ENCODE measurements around the gene ARHGEF40.
"Not testable (repeated sequence)": the region's sequence is repeated elsewhere in the genome, so short reads cannot be mapped to it uniquely, and the experiment has no call there.

Gene ARHGEF40

GRCh38 chr14:21040370-21040925 is 29.7 kb upstream of the ARHGEF40 start:
- DNase-seq, result no peak

- DNase-seq, result not testable (repeated sequence)
Observed at GRCh38 chr14:21040941-21041340, 29.2 kb upstream of the ARHGEF40 start.

GRCh38 chr14:21041676-21042433 is 28.2 kb upstream of the ARHGEF40 start, which contains the start of gene RNASE7:
RNASE7 (plus strand) TSS chr14:21042362; CDS start chr14:21042993, 631 bp downstream.
- no peak for DNase-seq

- DNase-seq, result no peak
Observed at GRCh38 chr14:21042918-21043317, 27.2 kb upstream of the ARHGEF40 start.

- no peak for DNase-seq
Observed at GRCh38 chr14:21043387-21043973, 26.6 kb upstream of the ARHGEF40 start.

GRCh38 chr14:21043974-21044618 is 26.0 kb upstream of the ARHGEF40 start:
- no peak for DNase-seq

GRCh38 chr14:21047378-21047781 is 22.7 kb upstream of the ARHGEF40 start:
- DNase-seq, result no peak

GRCh38 chr14:21048638-21049037 is 21.5 kb upstream of the ARHGEF40 start:
- no peak for DNase-seq

GRCh38 chr14:21049271-21049673 is 20.8 kb upstream of the ARHGEF40 start:
- DNase-seq, result no peak

- DNase-seq, result no peak
Observed at GRCh38 chr14:21050597-21050996, 19.5 kb upstream of the ARHGEF40 start.

- no peak for DNase-seq
Observed at GRCh38 chr14:21053184-21054122, 16.7 kb upstream of the ARHGEF40 start.

- no peak for DNase-seq
Observed at GRCh38 chr14:21054123-21054767, 15.9 kb upstream of the ARHGEF40 start.

- DNase-seq, result no peak
Observed at GRCh38 chr14:21054768-21055145, 15.3 kb upstream of the ARHGEF40 start.

- DNase-seq, result no peak
Observed at GRCh38 chr14:21055432-21056117, 14.5 kb upstream of the ARHGEF40 start.

- no peak for DNase-seq
Observed at GRCh38 chr14:21056520-21057163, 13.5 kb upstream of the ARHGEF40 start.

- DNase-seq, result no peak
Observed at GRCh38 chr14:21057803-21058675, 12.1 kb upstream of the ARHGEF40 start, which contains the start of gene RNASE8. RNASE8 (plus strand) TSS chr14:21057822; CDS start chr14:21057893, 71 bp downstream.

- DNase-seq, result no peak
Observed at GRCh38 chr14:21058903-21059302, 11.2 kb upstream of the ARHGEF40 start.

GRCh38 chr14:21059842-21060613 is 10.1 kb upstream of the ARHGEF40 start:
- no peak for DNase-seq
